ENCODE measurements around the gene MRM1.
A peak's percentile ranks its signal among the peaks of the same experiment; 100 is the strongest.

Gene MRM1

DNA sequence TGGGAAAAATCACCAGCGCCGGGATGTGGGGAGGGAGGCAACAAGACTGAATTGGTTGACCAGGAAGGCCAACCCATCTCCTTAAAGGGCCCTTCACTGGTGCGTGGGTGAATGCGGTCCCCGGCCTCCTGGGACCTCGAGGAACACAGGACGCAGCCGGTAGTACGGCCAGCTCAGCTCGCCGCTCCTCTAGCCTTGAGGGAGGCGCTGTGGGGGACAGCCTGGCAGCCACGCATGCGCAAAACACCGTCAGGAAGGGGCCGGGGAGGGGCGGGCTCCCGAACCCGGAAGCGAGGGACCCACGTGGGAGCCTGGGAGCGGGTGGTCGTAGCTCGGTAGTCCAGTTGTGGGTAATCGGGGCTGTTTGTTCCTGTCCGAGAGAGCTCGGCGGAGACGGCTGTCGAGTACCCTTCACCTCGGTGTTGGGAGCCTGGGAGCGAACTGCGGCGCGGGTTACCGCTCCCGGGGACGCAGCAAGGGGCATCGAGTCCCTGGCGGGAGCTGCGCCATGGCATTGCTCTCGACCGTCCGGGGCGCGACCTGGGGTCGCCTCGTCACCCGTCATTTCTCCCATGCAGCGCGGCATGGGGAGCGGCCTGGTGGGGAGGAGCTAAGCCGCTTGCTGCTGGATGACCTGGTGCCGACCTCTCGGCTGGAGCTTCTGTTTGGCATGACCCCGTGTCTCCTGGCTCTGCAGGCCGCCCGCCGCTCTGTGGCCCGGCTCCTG is at the start of gene MRM1:
Gene MRM1 (plus strand): TSS at position 281 of the 727 bp plus-strand sequence. CDS start 228 bp downstream, at position 509.
- Histone ChIP-seq H3K27me3 (ENCODE audit: insufficient read depth, insufficient read length) (no peaks in the 10 kb centered on the region), H3K4me1 (ENCODE audit: insufficient read depth, insufficient read length) (peaks cover 8% of the 10 kb centered on the region), H3K9me3 (ENCODE audit: insufficient read depth, low read length) (no peaks in the 10 kb centered on the region), H3K4me3 (ENCODE audit: insufficient read length, low read depth) (peak within 1 kb of the TSS; percentile 91), H3K9ac (ENCODE audit: insufficient read length, low read depth) (peak within 1 kb of the TSS; percentile 99), H3K36me3 (ENCODE audit: insufficient read depth, insufficient read length, low read length) (peaks cover 38% of the 10 kb centered on the region)
- TF ChIP-seq SUZ12 (IDR thresholded peaks at IDR 0.05; ENCODE audit: extremely low read depth, insufficient read depth, insufficient read length), result no peak
- TF ChIP-seq YY1 (IDR thresholded peaks at IDR 0.05; ENCODE audit: insufficient read depth, insufficient read length), result no peak
- no peak for TF ChIP-seq ZNF274 (IDR thresholded peaks at IDR 0.05; ENCODE audit: low read depth, low read length)
- peak; percentile 72 for DNase-seq (ENCODE audit: low read depth, low spot score)

- DNase-seq (ENCODE audit: low read depth, low spot score), result no peak
- TF ChIP-seq SUZ12 (IDR thresholded peaks at IDR 0.05; ENCODE audit: extremely low read depth, insufficient read depth, insufficient read length) (no peak), ZNF274 (IDR thresholded peaks at IDR 0.05; ENCODE audit: low read depth, low read length) (no peak), YY1 (IDR thresholded peaks at IDR 0.05; ENCODE audit: insufficient read depth, insufficient read length) (no peak)
- H3K4me1 ChIP-seq (ENCODE audit: insufficient read depth, insufficient read length), result no peaks in the 10 kb centered on the region
- no peak overlapping the region for H3K9ac ChIP-seq (ENCODE audit: insufficient read length, low read depth)
- H3K9me3 ChIP-seq (ENCODE audit: insufficient read depth, low read length), result no peaks in the 10 kb centered on the region
- no peaks in the 10 kb centered on the region for H3K27me3 ChIP-seq (ENCODE audit: insufficient read depth, insufficient read length)
- no peak overlapping the region for H3K4me3 ChIP-seq (ENCODE audit: insufficient read length, low read depth)
- H3K36me3 ChIP-seq (ENCODE audit: insufficient read depth, insufficient read length, low read length), result peaks cover 31% of the 10 kb centered on the region
These were observed 47.9 kb upstream of the MRM1 start for GRCh38 chr17:36553459-36553858.

DNA sequence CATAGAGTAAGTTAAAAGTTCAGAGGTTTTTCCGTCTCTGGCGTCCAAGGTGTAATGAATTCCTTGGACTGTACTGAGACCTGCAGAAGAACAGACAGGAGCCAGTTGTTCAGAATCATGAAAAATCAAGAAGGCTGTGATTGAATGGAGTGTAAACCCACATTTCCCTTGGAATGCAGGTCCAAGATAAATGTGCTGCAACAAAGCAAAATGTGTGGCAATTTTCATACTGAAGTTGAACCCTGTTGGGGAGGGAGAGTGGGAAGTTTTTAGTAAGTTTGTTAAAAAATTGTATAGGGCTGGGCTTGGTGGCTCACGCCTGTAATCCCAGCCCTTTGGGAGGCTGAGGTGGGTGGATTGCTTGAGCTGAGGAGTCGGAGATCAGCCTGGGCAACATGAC is 35.3 kb upstream of the MRM1 start:
- Histone ChIP-seq H3K4me1 (ENCODE audit: insufficient read depth, insufficient read length) (no peaks in the 10 kb centered on the region), H3K9ac (ENCODE audit: insufficient read length, low read depth) (no peak overlapping the region), H3K36me3 (ENCODE audit: insufficient read depth, insufficient read length, low read length) (peaks cover 68% of the 10 kb centered on the region), H3K9me3 (ENCODE audit: insufficient read depth, low read length) (no peaks in the 10 kb centered on the region), H3K27me3 (ENCODE audit: insufficient read depth, insufficient read length) (no peaks in the 10 kb centered on the region), H3K4me3 (ENCODE audit: insufficient read length, low read depth) (no peak overlapping the region)
- DNase-seq (ENCODE audit: low read depth, low spot score), result no peak
- TF ChIP-seq YY1 (IDR thresholded peaks at IDR 0.05; ENCODE audit: insufficient read depth, insufficient read length) (no peak), ZNF274 (IDR thresholded peaks at IDR 0.05; ENCODE audit: low read depth, low read length) (no peak)

DNA sequence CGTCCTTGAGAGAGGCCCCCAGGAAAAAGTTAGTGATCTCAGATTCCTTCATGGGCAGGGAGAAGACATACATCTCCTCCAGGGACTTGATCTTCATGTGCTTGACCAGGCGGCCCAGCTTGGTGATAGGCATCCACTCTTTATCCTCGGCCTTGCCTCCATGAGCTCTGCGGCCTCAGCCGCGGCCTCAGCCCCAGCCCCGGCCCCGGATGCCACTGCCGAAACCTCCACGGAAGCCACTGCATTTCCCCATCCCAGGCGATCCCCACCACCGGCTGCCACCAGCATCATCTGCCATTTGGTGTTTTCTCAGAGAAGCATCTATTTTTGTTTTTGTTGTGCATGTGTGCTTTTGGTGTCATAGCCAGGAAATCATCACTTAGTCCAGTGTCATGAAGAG is 26.4 kb upstream of the MRM1 start:
- DNase-seq (ENCODE audit: low read depth, low spot score), result no peak
- no peaks in the 10 kb centered on the region for H3K4me1 ChIP-seq (ENCODE audit: insufficient read depth, insufficient read length)
- H3K9me3 ChIP-seq (ENCODE audit: insufficient read depth, low read length), result no peaks in the 10 kb centered on the region
- TF ChIP-seq ZNF274 (IDR thresholded peaks at IDR 0.05; ENCODE audit: low read depth, low read length) (no peak), SUZ12 (IDR thresholded peaks at IDR 0.05; ENCODE audit: extremely low read depth, insufficient read depth, insufficient read length) (no peak), YY1 (IDR thresholded peaks at IDR 0.05; ENCODE audit: insufficient read depth, insufficient read length) (no peak)
- no peak overlapping the region for H3K4me3 ChIP-seq (ENCODE audit: insufficient read length, low read depth)
- no peak overlapping the region for H3K9ac ChIP-seq (ENCODE audit: insufficient read length, low read depth)
- peaks cover 49% of the 10 kb centered on the region for H3K36me3 ChIP-seq (ENCODE audit: insufficient read depth, insufficient read length, low read length)
- H3K27me3 ChIP-seq (ENCODE audit: insufficient read depth, insufficient read length), result no peaks in the 10 kb centered on the region

GRCh38 chr17:36576793-36577192 is 24.6 kb upstream of the MRM1 start:
- no peaks in the 10 kb centered on the region for H3K27me3 ChIP-seq (ENCODE audit: insufficient read depth, insufficient read length)
- no peaks in the 10 kb centered on the region for H3K4me1 ChIP-seq (ENCODE audit: insufficient read depth, insufficient read length)
- TF ChIP-seq ZNF274 (IDR thresholded peaks at IDR 0.05; ENCODE audit: low read depth, low read length) (no peak), SUZ12 (IDR thresholded peaks at IDR 0.05; ENCODE audit: extremely low read depth, insufficient read depth, insufficient read length) (no peak), YY1 (IDR thresholded peaks at IDR 0.05; ENCODE audit: insufficient read depth, insufficient read length) (no peak)
- H3K9me3 ChIP-seq (ENCODE audit: insufficient read depth, low read length), result no peaks in the 10 kb centered on the region
- H3K9ac ChIP-seq (ENCODE audit: insufficient read length, low read depth), result no peak overlapping the region
- peaks cover 49% of the 10 kb centered on the region for H3K36me3 ChIP-seq (ENCODE audit: insufficient read depth, insufficient read length, low read length)
- no peak for DNase-seq (ENCODE audit: low read depth, low spot score)
- no peak overlapping the region for H3K4me3 ChIP-seq (ENCODE audit: insufficient read length, low read depth)

GRCh38 chr17:36578671-36579070 is 22.7 kb upstream of the MRM1 start:
- Histone ChIP-seq H3K27me3 (ENCODE audit: insufficient read depth, insufficient read length) (no peaks in the 10 kb centered on the region), H3K9me3 (ENCODE audit: insufficient read depth, low read length) (no peaks in the 10 kb centered on the region), H3K9ac (ENCODE audit: insufficient read length, low read depth) (no peak overlapping the region), H3K4me3 (ENCODE audit: insufficient read length, low read depth) (no peak overlapping the region), H3K4me1 (ENCODE audit: insufficient read depth, insufficient read length) (no peaks in the 10 kb centered on the region), H3K36me3 (ENCODE audit: insufficient read depth, insufficient read length, low read length) (peaks cover 55% of the 10 kb centered on the region)
- no peak for DNase-seq (ENCODE audit: low read depth, low spot score)
- TF ChIP-seq YY1 (IDR thresholded peaks at IDR 0.05; ENCODE audit: insufficient read depth, insufficient read length), result no peak
- no peak for TF ChIP-seq ZNF274 (IDR thresholded peaks at IDR 0.05; ENCODE audit: low read depth, low read length)
- no peak for TF ChIP-seq SUZ12 (IDR thresholded peaks at IDR 0.05; ENCODE audit: extremely low read depth, insufficient read depth, insufficient read length)

DNA sequence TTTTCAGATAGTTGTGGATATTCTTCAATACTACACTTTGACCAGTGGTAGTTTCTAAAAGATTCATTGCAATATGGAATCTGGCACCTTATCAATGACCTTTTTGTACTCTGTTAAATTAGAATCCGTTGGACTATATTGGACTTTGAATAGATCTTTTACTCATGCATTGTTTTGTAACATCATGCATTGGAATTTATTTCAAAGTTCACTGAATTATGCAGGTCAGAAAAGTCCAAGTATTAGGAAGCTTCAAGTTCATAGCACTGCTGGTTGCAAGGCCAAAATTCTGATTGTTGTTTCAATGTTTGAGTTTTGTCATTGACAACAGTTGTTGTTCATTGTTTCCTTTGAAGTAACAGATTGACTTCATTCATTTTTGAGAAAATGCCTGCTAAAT is 17.6 kb upstream of the MRM1 start:
- peaks cover 67% of the 10 kb centered on the region for H3K36me3 ChIP-seq (ENCODE audit: insufficient read depth, insufficient read length, low read length)
- no peak for TF ChIP-seq YY1 (IDR thresholded peaks at IDR 0.05; ENCODE audit: insufficient read depth, insufficient read length)
- TF ChIP-seq ZNF274 (IDR thresholded peaks at IDR 0.05; ENCODE audit: low read depth, low read length), result no peak
- no peak for TF ChIP-seq SUZ12 (IDR thresholded peaks at IDR 0.05; ENCODE audit: extremely low read depth, insufficient read depth, insufficient read length)
- H3K4me3 ChIP-seq (ENCODE audit: insufficient read length, low read depth), result no peak overlapping the region
- no peaks in the 10 kb centered on the region for H3K27me3 ChIP-seq (ENCODE audit: insufficient read depth, insufficient read length)
- no peak for DNase-seq (ENCODE audit: low read depth, low spot score)
- H3K4me1 ChIP-seq (ENCODE audit: insufficient read depth, insufficient read length), result no peaks in the 10 kb centered on the region
- H3K9me3 ChIP-seq (ENCODE audit: insufficient read depth, low read length), result no peaks in the 10 kb centered on the region
- H3K9ac ChIP-seq (ENCODE audit: insufficient read length, low read depth), result no peak overlapping the region

Measured in NT2/D1 (cell line).